SH-SY5Y (cell line): ENCODE measurements around the gene ANGPTL1.

Experiments used
- GATA2 ChIP-seq: IDR thresholded peaks from 2 replicates; pipeline ENCODE4 v1.6.1; 2011; ENCODE audit warnings: mild to moderate bottlenecking, low read depth, low read length
- GATA3 ChIP-seq: IDR thresholded peaks from 2 replicates; pipeline ENCODE4 v1.6.1; 2011; ENCODE audit warnings: low read depth, mild to moderate bottlenecking, low read length, moderate library complexity

Gene ANGPTL1

DNA sequence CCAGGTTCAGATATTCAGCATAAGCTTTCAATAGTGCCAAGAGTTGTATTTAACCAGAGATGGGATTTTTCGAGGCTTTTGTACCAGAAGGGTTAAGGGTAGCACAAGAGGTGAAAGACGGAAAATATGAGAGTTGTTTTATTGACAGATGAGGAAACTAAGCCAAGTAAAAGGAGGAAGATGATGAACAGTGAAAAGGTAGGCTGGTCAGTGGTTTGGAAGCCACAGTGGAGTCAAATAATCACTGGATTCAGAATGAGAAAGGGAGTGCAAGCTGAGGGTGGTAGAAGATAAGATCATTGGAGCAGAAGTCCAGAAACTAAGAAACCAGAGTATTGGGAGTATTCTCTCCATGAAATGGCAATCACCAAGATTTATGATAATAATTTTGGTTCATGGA lies 45.7 kb downstream of the ANGPTL1 start:
- TF ChIP-seq GATA3 = no peak
- no peak for TF ChIP-seq GATA2

DNA sequence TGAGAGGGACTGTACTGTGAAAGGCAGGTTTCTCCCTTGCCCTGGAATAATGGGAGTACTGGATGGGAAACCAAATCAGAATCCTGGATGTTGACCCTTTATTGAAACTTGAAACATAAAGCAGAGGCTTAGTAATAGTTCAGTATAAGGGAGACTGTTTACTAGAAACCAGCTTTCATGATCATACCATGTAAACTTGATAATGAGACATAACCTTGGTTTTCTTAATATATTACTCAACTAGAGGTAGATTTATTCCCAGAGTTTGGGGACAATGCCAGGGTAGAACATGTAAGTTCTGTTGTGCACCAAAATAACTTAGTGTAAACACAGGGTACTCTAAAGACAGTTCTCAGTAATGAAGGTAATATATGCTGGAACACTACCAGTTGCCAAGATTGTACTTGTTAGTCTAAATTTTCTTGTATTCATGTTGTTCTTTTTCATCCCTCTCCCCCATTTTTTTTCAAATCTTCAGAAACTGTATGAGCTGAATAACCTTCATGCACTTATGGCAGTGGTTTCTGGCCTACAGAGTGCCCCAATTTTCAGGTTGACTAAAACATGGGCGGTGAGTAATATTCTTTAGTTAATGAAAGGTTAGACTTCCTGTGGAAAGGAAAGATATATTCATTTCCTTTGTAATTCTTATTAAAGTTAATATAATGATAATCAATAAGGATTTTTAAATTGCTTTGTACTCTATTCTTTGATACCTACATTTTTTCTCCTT lies 49.6 kb downstream of the ANGPTL1 start:
- TF ChIP-seq GATA2 (no peak), GATA3 (no peak)

- TF ChIP-seq GATA2 = no peak
- TF ChIP-seq GATA3 = no peak
Measured at GRCh38 chr1:178819123-178819522, 51.8 kb downstream of the ANGPTL1 start.

GRCh38 chr1:178818416-178818815 lies 52.5 kb downstream of the ANGPTL1 start:
- TF ChIP-seq GATA3 = no peak
- no peak for TF ChIP-seq GATA2

DNA sequence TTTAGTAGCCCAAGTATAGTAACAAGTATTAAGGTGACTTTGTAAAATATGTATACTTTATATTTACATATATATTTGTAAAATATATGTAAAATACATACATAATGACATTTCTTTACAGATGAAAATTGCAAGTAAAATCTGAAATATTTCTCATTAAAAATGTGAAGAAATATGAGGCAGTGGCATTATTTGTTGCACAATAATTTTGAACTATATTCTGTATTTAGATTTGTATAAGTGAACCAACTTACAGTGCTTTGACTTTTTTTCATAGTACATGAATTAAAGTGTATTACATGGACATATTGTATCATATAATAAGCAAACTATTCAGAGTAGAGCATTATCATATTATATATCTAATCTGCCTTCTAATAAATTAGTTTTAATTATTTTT lies 60.3 kb downstream of the ANGPTL1 start:
- TF ChIP-seq GATA2 (no peak), GATA3 (no peak)

DNA sequence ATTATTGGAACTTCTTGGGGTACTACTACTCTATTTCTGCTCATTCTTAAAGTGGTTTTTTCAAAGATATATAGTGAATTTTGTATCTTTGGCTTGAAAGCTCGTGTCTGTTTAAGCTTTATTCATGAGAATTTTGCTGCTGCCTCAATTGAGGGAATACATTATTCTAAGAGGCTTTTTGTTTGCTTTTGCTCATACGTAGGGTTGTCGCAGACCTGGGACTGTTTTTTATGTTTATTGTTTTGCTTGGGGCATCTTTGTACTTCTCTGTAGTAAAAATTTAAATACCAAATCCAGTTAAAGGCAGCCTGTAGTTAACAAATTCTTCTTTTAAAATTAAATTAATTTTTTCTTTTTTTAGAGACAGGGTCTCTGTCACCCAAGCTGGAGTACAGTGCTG lies 62.3 kb downstream of the ANGPTL1 start:
- TF ChIP-seq GATA3 (no peak), GATA2 (no peak)

DNA sequence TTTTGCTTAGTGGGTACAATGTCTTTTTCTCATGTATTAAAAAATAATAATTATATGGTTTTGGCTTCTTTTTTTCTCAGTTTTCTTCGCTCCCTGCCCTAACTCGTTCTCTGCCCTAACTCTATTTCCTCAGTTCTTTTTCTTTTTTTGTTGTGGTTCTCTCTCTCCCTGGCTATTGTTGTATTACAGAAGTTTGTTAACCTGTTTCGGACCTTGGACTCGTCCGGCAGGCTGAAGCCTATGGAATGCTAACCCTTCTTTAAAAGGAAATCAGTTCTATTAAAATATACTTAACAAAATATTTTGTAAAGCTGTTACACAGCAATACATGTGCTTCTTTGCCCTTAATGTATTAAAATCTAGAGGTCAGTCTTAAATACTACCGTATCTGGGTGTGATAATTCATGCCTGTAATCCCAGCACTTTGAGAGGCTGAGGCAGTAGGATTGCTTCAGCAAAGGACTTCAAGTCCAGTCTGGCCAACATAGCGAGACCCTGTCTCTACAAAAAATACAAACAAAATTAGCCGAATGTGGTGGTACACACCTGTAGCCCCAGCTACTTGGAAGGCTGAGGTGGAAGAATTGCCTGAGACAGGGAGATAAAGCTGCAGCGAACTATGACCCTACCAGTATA lies 64.1 kb downstream of the ANGPTL1 start:
- TF ChIP-seq GATA2 = no peak
- TF ChIP-seq GATA3 = no peak

DNA sequence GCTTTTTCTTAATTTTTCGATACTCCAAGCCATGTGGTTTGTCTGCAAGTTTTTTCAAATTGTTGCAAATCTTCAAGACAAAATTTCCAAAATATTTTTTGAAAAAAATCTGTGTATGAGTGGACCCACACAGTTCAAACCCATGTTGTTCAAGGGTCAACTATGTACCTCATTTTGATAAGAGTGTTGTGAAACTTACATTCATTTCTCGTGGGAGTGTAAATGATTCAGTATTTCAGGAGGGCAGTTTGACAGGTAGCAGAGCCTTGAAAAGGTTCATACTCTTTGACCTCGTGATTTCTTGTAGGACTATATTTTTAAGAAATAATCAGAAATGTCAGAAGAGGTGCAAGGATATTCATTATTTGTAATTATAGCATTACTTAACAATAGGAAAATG lies 68.0 kb downstream of the ANGPTL1 start:
- no peak for TF ChIP-seq GATA3
- no peak for TF ChIP-seq GATA2
